ENCODE results near the gene SLC25A2.

SLC25A2 gene

GRCh38 chr5:141313711-141314110, 9.9 kb upstream of the SLC25A2 start:
- no peak for DNase-seq

DNA sequence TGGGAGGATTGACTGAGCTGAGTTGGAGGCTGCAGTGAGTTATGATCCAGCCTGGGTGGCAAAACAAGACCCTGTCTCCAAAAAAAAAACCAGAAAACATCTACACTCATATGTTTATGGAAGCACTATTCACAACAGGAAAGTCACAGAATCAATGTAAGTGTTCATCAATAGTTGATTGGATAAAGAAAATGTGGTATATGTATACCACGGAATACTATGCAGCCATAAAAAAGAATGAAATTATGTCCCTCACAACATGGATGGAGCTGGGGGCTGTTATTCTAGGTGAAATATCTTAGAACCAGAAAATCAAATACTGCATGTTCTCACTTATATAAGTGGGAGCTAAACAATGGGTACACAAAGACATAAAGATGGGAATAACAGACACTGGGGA, 2.8 kb upstream of the SLC25A2 start:
- DNase-seq: no peak

GRCh38 chr5:141298376-141298775, 5.5 kb downstream of the SLC25A2 start:
- DNase-seq: no peak

- no peak for DNase-seq
These were observed 30.9 kb downstream of the SLC25A2 start for GRCh38 chr5:141272906-141273305.

DNA sequence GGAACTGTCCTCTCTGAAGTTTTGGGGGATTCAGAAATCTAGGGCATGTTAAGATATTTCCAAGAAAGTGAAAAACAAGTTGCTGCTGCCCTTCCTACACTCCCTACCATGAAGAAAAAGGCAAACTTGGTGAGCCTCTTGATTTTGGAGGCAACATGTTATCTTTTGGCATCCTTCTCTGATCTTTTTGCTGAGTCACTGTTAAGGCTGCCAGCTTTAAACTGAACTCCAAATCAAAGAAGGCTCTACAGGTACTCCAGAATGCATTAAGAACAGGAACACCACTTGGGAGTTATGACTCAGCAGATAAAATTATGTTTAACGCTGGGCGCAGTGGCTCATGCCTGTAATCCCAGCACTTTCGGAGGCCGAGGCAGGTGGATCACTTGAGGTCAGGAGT, 34.7 kb downstream of the SLC25A2 start:
- no peak for DNase-seq

- DNase-seq: no peak
These were observed 42.7 kb downstream of the SLC25A2 start for GRCh38 chr5:141261238-141261546.

- no peak for DNase-seq
These were observed 43.2 kb downstream of the SLC25A2 start for GRCh38 chr5:141260458-141261237.

- no peak for DNase-seq
These were observed 44.9 kb downstream of the SLC25A2 start for GRCh38 chr5:141258948-141259347.

- no peak for DNase-seq
These were observed 45.4 kb downstream of the SLC25A2 start for GRCh38 chr5:141258464-141258863.
